K562 (cell line): ENCODE results near the gene OSBPL7. TPM values are rescaled to one million over a fixed set of nuclear protein-coding genes. Genes with fewer than 3 reads are reported as not detected.
A peak's percentile ranks its signal among the peaks of the same experiment; 100 is the strongest.

Source experiments
- ARNT ChIP-seq, 2 experiments: fragments of 450-650 bp; IDR thresholded peaks; 2 replicates each; pipeline ENCODE4 v1.6.1; 2016; ENCODE audit warnings: mild to moderate bottlenecking in 1 of 2
- CTBP1 ChIP-seq: fragments of 450-650 bp; IDR thresholded peaks from 2 replicates; pipeline ENCODE4 v1.6.1; 2016; ENCODE audit warnings: borderline replicate concordance
- ETV1 ChIP-seq: fragments of 450-650 bp; conservative IDR thresholded peaks from 2 replicates; pipeline ENCODE4 v1.6.1; 2016; ENCODE audit warnings: missing genetic modification characterization, control low read depth, low read depth, missing compliant biosample characterization
- JUN ChIP-seq, 2 experiments: sonication (generic) in 1 of 2; formaldehyde crosslinking in 1 of 2; IDR thresholded peaks; 2 replicates each; pipeline versions ENCODE4 v1.6.1 to v1.8.0; 2012 to 2022; ENCODE audit warnings: borderline replicate concordance in 2 of 2, mild to moderate bottlenecking in 2 of 2, improper control_type of control experiment in 1 of 2, low read depth in 1 of 2, low read length in 1 of 2, missing genetic modification reagents in 1 of 2
- NR2C2 ChIP-seq, 2 experiments: fragments of 200-800 bp in 1 of 2; sonication (Bioruptor generic) in 1 of 2; sonication (generic) in 1 of 2; formaldehyde crosslinking in 1 of 2; IDR thresholded peaks; 2 replicates each; pipeline versions ENCODE4 v1.6.1 to v1.8.0; 2016 to 2022; ENCODE audit warnings: mild to moderate bottlenecking in 1 of 2, missing compliant biosample characterization in 1 of 2, missing genetic modification characterization in 1 of 2, missing genetic modification reagents in 1 of 2
- PHF20 ChIP-seq: fragments of 450-650 bp; IDR thresholded peaks from 2 replicates; pipeline ENCODE4 v1.6.1; 2018; ENCODE audit not compliant: partially characterized antibody
- SMARCE1 ChIP-seq: fragments of 450-650 bp; IDR thresholded peaks from 2 replicates; pipeline ENCODE4 v1.7.1; 2016; ENCODE audit warnings: mild to moderate bottlenecking
- ZC3H11A ChIP-seq: IDR thresholded peaks from 2 replicates; pipeline ENCODE4 v1.6.1; 2012; ENCODE audit warnings: low read depth, low read length, improper control_type of control experiment
- polyA plus RNA-seq, 8 experiments: library from polyadenylated mRNA; depleted of rRNA in 4 of 8; stranded (reverse) in 5 of 8; unstranded in 3 of 8; fragments of >200 nt; fragmentation: Nextera tagmentation in 2 of 8; fragmentation: Illumina TruSeq in 1 of 8; extraction: Ambion mirVana in 2 of 8; extraction: Trizol in 1 of 8; gene quantifications; 2 replicates each; pipeline versions ENCODE4 v1.2.1 to v1.2.3, GENCODE V29; 2011 to 2014; ENCODE audit warnings: inconsistent platforms in 1 of 8, missing spikeins in 1 of 8
- total RNA-seq, 7 experiments: library from RNA; depleted of rRNA in 6 of 7; stranded (reverse); fragments of >200 nt in 6 of 7; fragmentation: Illumina TruSeq in 2 of 7; extraction: Trizol in 2 of 7; gene quantifications; 2 replicates each; pipeline versions ENCODE4 v1.2.1 to v1.2.3, GENCODE V29; 2011 to 2021; ENCODE audit warnings: low replicate concordance in 1 of 7
- TF ChIP-seq, protein P1 (sequence below), 2 experiments: fragments of 450-650 bp in 1 of 2; sonication (generic) in 1 of 2; formaldehyde crosslinking in 1 of 2; IDR thresholded peaks; 2 replicates each; pipeline versions ENCODE4 v1.7.1 to v1.9.0; 2016 to 2022; ENCODE audit warnings: inconsistent platforms in 1 of 2, mild to moderate bottlenecking in 1 of 2, missing genetic modification reagents in 1 of 2
- TF ChIP-seq, protein P2 (sequence below), 2 experiments: fragments of 450-650 bp; IDR thresholded peaks; 2 replicates each; pipeline ENCODE4 v1.6.1; 2018; ENCODE audit warnings: mild to moderate bottlenecking in 2 of 2, low read depth in 1 of 2; ENCODE audit not compliant: partially characterized antibody in 2 of 2

OSBPL7 gene
- total and polyA plus RNA-seq, 9 of the 15 experiments (the other 6 are each of a cell fraction or from before 2014, with no cell fraction given), result 0.32 to 11.9 (median 5.8) TPM

DNA sequence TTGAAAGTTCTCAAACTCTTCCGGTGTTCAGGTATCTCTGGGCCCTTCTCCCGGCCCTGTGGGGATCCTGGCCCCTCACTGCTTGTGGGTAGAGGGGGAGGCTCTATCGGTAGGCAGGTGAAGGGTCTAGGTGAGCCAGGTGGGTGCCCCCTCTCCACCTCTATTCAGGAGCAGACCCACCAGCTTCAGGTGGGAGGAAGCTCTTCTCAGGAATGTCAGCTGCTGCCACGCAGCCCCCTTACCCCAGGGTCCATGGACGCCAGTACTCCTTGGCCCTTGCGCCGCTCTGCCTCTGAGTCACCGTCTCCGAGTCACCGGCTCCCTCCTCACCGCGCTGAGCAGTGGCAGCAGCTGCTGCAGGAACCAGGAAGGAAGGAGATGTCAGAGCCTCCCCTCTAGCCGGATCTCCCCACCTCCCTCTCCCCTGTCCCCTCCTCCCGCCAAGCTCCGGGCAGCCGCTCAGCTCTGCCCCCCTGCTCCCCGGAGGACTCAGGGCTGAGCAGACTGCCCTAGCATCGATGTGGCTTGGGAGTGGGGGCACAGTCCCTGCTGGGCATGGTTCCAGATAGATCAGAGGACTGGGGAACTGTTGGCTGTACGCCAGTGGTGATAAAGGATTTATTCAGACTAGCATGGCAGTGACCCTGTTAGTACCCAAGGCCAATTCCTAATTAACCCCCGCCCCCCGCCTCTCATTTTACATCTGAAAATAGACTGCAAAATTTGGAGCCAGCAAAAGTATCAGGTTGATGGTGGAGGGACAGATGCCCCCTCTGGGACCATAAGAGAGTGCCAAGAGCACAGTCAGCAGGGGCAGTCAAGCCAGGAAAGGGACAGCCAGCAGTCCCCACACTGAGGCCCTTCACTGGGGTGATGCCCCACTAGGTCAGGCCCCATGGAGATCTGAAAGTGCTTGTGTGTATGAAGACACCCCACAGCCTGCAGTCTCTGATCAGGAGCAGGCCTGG is at the start of gene OSBPL7 (continued):
- TF ChIP-seq NR2C2 (CRISPR knock-in tag; IDR thresholded peaks at IDR 0.05) (no peak), NR2C2 (tag; IDR thresholded peaks at IDR 0.05) (peak; percentile 39; the same call in 1 of the 2 replicates), SMARCE1 (peak; percentile 82), ZC3H11A (no peak), PHF20 (peak; percentile 90), JUN (IDR thresholded peaks at IDR 0.05; ENCODE audit: borderline replicate concordance, low read depth, low read length) (peak; percentile 75; the same call in 1 of the 2 replicates), JUN (CRISPR knock-in tag; IDR thresholded peaks at IDR 0.05; ENCODE audit: borderline replicate concordance) (no peak), CTBP1 (peak; percentile 62; the same call in 1 of the 2 replicates), ETV1 (tag) (peak; percentile 73), ARNT (IDR thresholded peaks at IDR 0.05) (0 out of 4 replicates have a peak, but pooled peaks of 1 of the 2 experiments have one; percentile 21)
- TF ChIP-seq, protein P1, sequence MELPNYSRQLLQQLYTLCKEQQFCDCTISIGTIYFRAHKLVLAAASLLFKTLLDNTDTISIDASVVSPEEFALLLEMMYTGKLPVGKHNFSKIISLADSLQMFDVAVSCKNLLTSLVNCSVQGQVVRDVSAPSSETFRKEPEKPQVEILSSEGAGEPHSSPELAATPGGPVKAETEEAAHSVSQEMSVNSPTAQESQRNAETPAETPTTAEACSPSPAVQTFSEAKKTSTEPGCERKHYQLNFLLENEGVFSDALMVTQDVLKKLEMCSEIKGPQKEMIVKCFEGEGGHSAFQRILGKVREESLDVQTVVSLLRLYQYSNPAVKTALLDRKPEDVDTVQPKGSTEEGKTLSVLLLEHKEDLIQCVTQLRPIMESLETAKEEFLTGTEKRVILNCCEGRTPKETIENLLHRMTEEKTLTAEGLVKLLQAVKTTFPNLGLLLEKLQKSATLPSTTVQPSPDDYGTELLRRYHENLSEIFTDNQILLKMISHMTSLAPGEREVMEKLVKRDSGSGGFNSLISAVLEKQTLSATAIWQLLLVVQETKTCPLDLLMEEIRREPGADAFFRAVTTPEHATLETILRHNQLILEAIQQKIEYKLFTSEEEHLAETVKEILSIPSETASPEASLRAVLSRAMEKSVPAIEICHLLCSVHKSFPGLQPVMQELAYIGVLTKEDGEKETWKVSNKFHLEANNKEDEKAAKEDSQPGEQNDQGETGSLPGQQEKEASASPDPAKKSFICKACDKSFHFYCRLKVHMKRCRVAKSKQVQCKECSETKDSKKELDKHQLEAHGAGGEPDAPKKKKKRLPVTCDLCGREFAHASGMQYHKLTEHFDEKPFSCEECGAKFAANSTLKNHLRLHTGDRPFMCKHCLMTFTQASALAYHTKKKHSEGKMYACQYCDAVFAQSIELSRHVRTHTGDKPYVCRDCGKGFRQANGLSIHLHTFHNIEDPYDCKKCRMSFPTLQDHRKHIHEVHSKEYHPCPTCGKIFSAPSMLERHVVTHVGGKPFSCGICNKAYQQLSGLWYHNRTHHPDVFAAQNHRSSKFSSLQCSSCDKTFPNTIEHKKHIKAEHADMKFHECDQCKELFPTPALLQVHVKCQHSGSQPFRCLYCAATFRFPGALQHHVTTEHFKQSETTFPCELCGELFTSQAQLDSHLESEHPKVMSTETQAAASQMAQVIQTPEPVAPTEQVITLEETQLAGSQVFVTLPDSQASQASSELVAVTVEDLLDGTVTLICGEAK (IDR thresholded peaks at IDR 0.05), result peak; percentile 85
- TF ChIP-seq, protein P1 (CRISPR knock-in tag; IDR thresholded peaks at IDR 0.05), result no peak
- TF ChIP-seq, protein P2, sequence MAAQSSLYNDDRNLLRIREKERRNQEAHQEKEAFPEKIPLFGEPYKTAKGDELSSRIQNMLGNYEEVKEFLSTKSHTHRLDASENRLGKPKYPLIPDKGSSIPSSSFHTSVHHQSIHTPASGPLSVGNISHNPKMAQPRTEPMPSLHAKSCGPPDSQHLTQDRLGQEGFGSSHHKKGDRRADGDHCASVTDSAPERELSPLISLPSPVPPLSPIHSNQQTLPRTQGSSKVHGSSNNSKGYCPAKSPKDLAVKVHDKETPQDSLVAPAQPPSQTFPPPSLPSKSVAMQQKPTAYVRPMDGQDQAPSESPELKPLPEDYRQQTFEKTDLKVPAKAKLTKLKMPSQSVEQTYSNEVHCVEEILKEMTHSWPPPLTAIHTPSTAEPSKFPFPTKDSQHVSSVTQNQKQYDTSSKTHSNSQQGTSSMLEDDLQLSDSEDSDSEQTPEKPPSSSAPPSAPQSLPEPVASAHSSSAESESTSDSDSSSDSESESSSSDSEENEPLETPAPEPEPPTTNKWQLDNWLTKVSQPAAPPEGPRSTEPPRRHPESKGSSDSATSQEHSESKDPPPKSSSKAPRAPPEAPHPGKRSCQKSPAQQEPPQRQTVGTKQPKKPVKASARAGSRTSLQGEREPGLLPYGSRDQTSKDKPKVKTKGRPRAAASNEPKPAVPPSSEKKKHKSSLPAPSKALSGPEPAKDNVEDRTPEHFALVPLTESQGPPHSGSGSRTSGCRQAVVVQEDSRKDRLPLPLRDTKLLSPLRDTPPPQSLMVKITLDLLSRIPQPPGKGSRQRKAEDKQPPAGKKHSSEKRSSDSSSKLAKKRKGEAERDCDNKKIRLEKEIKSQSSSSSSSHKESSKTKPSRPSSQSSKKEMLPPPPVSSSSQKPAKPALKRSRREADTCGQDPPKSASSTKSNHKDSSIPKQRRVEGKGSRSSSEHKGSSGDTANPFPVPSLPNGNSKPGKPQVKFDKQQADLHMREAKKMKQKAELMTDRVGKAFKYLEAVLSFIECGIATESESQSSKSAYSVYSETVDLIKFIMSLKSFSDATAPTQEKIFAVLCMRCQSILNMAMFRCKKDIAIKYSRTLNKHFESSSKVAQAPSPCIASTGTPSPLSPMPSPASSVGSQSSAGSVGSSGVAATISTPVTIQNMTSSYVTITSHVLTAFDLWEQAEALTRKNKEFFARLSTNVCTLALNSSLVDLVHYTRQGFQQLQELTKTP (IDR thresholded peaks at IDR 0.05; ENCODE audit: low read depth in 1 of 2, partially characterized antibody in 2 of 2), result peak in 1 of 2 experiments; percentile 36
